WERI-Rb-1 (cell line): ENCODE measurements around the gene OSMR.

Experiments
- DNase-seq: peaks from one replicate; pipeline ENCODE4 v3.0.0-alpha.2; 2020
- H3K27ac ChIP-seq: fragments of 250-450 bp; sonication (Bioruptor Pico); 2 replicates; pipeline ENCODE4 v1.5.1; 2020; ENCODE audit warnings: mild to moderate bottlenecking, moderate library complexity
- H3K27me3 ChIP-seq: fragments of 250-450 bp; sonication (Bioruptor Pico); 2 replicates; pipeline ENCODE4 v1.5.1; 2021; ENCODE audit warnings: mild to moderate bottlenecking, low read depth, moderate library complexity; ENCODE audit not compliant: insufficient read depth, severe bottlenecking
- H3K36me3 ChIP-seq: fragments of 250-450 bp; sonication (Bioruptor Pico); 2 replicates; pipeline ENCODE4 v1.5.1; 2020; ENCODE audit warnings: mild to moderate bottlenecking, moderate library complexity
- H3K4me3 ChIP-seq: 2 replicates; pipeline ENCODE4 v1.5.1; 2011; ENCODE audit warnings: low read depth, mild to moderate bottlenecking, control low read depth, low read length
- H3K9me3 ChIP-seq: fragments of 250-450 bp; sonication (Bioruptor Pico); 2 replicates; pipeline ENCODE4 v1.5.1; 2021; ENCODE audit warnings: mild to moderate bottlenecking, moderate library complexity; ENCODE audit not compliant: severe bottlenecking
- TF ChIP-seq, protein P1 (sequence below): IDR thresholded peaks from 2 replicates; pipeline ENCODE4 v1.5.1; 2011; ENCODE audit warnings: low read depth, mild to moderate bottlenecking, control low read depth, inconsistent platforms, low read length

OSMR gene

DNA sequence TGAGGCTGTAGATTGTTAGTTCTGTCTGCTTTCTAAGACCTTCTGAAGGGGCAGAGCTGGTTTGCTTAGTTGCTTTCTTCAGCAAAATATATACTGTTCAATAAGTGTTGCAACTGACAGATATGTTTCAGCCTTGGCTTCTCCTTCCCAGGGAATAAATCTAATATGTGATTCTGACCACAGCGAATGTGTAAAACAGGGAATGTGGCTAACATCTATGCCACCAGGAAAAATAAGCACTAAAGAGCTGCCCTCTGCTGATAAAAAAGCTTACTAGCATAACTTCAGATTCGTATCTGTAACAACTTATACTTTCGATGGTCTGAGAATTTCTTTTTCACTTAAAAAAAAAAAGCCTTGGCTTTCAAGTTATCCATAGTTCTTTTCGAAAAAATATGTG is 13.0 kb upstream of the OSMR start:
- DNase-seq, result no peak
- no peak overlapping the region for H3K4me3 ChIP-seq
- H3K27ac ChIP-seq, result no peak overlapping the region
- H3K36me3 ChIP-seq, result no peaks in the 10 kb centered on the region
- TF ChIP-seq, protein P1, sequence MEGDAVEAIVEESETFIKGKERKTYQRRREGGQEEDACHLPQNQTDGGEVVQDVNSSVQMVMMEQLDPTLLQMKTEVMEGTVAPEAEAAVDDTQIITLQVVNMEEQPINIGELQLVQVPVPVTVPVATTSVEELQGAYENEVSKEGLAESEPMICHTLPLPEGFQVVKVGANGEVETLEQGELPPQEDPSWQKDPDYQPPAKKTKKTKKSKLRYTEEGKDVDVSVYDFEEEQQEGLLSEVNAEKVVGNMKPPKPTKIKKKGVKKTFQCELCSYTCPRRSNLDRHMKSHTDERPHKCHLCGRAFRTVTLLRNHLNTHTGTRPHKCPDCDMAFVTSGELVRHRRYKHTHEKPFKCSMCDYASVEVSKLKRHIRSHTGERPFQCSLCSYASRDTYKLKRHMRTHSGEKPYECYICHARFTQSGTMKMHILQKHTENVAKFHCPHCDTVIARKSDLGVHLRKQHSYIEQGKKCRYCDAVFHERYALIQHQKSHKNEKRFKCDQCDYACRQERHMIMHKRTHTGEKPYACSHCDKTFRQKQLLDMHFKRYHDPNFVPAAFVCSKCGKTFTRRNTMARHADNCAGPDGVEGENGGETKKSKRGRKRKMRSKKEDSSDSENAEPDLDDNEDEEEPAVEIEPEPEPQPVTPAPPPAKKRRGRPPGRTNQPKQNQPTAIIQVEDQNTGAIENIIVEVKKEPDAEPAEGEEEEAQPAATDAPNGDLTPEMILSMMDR, result no peak
- no peaks in the 10 kb centered on the region for H3K9me3 ChIP-seq
- H3K27me3 ChIP-seq, result no peaks in the 10 kb centered on the region

DNA sequence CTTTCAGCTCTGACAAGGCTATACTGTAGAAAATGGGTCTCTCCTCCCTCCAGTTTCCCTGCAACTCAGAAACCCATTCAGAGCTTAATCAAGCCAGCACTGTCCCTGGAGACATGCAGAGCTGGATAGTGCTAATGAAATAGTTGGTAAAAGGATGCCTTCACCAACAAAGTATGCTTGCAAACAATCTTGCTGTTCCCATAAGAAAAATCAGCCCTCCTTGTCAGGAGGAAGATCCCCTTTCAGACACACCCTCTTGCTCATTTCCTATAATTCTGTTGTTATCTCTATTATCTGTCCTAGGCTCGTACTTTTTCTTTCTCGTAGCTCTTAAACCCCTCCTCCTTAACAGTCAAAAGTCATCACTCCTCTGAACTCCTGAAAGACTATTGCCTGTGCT is 9.9 kb upstream of the OSMR start:
- Histone ChIP-seq H3K36me3 (no peaks in the 10 kb centered on the region), H3K27ac (no peak overlapping the region), H3K9me3 (no peaks in the 10 kb centered on the region), H3K27me3 (no peaks in the 10 kb centered on the region), H3K4me3 (no peak overlapping the region)
- TF ChIP-seq, protein P1, result no peak
- no peak for DNase-seq

DNA sequence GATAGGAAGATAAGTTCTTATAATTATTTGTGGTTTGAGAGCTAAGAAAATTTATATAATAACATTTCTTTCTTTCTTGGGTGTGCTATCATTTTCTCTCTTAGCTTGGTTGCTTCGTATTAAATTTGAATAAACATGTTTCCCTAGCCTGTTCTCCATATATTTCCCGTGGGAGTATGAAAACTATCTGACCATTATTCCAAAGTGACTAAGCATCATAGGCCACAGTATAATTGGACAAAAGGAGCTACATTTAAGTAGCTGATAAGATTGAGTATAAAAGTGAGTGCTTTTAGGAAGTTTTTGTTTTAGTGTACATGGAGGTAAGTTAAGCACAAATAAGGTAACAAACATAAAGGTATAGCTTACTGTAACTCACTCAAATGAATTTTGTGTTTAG is 8.4 kb upstream of the OSMR start:
- Histone ChIP-seq H3K36me3 (no peaks in the 10 kb centered on the region), H3K27me3 (no peaks in the 10 kb centered on the region), H3K4me3 (no peak overlapping the region), H3K27ac (no peak overlapping the region), H3K9me3 (no peaks in the 10 kb centered on the region)
- TF ChIP-seq, protein P1, result no peak
- DNase-seq, result no peak

DNA sequence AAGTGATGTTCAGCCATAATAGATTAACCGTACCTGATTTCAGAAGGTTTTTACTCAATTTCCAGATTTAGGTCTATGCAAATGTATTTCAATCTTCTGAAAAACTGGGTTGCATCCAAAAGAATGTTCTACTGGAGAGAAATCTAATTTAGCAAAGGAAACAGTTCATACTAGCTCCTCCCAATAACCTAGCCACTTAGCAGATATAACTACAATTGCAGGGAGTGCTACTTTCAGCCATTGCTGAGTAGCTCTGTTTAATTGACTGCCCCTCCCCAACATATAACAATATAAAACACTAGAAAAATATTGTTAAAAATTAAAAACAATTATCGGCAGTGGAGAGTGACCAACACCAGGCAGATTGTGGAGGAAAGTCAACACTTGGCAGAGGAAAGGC is 7.9 kb upstream of the OSMR start:
- Histone ChIP-seq H3K27me3 (no peaks in the 10 kb centered on the region), H3K27ac (no peak overlapping the region), H3K9me3 (no peaks in the 10 kb centered on the region), H3K4me3 (no peak overlapping the region), H3K36me3 (no peaks in the 10 kb centered on the region)
- no peak for DNase-seq
- TF ChIP-seq, protein P1, result no peak

DNA sequence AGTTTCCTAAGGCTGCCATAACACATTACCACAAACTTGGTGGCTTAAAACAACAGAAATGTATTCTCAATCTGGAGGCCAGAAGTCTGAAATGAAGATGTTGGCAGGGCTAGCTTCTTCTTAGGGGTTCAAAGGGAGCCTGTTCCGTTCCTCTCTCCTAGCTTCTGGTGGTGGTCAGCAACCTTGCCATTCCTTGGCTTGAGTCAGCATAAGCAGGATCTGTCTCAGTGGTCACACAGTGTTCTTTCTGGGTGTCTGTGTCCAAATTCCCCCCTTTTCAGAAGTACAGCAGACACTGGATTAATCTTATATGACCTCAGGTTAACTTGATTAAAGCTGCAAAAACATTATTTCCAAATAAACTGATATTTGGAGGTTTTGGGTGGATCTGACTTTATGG is 2.1 kb upstream of the OSMR start:
- Histone ChIP-seq H3K9me3 (no peaks in the 10 kb centered on the region), H3K36me3 (no peaks in the 10 kb centered on the region), H3K27ac (no peak overlapping the region), H3K27me3 (no peaks in the 10 kb centered on the region), H3K4me3 (no peak overlapping the region)
- no peak for DNase-seq
- TF ChIP-seq, protein P1, result no peak

DNA sequence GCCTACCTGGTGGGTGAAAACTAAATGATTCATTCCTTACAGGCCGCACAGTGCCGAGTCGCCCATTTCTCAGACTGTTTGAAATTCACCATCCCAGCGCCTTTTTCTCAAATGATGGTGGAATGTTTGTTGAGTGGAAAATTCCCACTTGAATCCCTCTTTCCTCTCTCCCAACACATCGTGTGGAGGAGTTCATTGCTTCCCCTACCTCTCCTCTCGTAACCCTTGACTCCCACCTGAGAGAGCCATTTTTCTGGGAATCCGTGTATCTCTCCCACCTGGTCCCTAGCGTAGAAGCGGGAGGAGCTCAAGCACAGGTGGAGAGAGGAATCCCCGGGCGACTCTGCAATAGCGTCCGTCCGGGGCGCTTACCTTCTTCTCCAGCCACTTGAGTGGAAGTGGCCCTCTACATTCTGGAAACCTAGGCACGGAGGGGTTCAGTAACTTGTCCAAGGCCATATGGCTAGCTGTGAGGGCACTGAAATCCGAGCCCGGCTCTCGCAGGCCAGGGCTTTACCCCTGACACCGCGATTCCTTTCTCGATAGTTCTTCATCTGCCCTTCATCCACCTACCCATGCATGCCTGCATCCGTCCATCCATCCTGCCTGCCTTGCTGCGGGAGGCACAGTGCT is 683 bp downstream of the OSMR start:
- no peak overlapping the region for H3K4me3 ChIP-seq
- no peak for DNase-seq
- no peaks in the 10 kb centered on the region for H3K9me3 ChIP-seq
- no peak overlapping the region for H3K27ac ChIP-seq
- H3K27me3 ChIP-seq, result no peaks in the 10 kb centered on the region
- H3K36me3 ChIP-seq, result no peaks in the 10 kb centered on the region
- TF ChIP-seq, protein P1, result no peak
